ENCODE data around the gene OGFR. TPM values are rescaled to one million over a fixed set of nuclear protein-coding genes. Genes with fewer than 3 reads are reported as not detected.

OGFR gene
- total RNA-seq, 6 experiments from 2014 or later = 40.7 to 48.1 (median 47.0) TPM

DNA sequence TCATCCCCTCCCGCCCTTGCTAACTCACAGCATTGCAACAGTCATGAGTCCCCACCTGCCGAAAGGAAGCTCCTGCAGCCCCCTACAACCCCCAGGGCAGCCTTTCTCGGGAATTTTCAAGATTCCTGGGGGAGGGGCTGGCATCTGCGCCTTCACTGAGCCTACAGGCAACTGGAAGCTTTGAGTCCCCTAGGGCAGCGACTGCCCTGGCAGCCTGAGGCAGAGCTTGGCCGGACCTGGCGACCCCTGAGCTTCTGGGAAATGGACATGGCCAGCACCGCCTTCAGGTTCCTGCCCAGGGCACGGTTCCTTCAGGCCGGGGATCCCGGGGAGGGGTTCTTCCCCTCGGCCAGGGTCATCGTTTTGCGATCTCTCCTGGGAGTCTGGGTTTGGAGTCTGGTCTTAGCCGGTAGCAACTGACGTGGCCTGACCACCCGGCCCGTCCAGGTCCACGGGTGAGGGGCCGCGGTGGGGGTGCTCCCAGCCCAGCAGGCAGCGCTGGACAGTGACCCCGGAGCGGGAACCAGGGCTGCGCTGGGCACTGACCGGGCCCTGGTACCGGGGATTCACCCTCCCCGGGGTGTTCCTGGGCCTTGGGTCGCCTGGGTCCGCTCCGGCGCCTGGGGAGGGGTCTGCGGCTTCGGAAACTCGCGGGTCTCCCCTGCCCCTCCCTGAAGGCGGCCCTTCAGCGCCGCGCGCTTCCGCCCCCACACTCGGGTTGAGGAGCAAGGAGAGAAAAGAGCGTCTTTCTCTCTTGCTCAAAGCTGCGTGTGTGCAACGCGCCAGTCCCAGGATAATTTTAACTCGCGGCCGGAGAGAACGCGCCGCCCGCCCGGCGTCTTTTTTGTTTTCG, 11.6 kb downstream of the OGFR start:
- peaks cover 0 to 6% (median under 1%) of the 10 kb centered on the region in 4 donors for H3K4me1 ChIP-seq
- H3K27ac ChIP-seq = no peak overlapping the region
- no peaks in the 10 kb centered on the region for H3K27me3 ChIP-seq
- H3K9me3 ChIP-seq = no peaks in the 10 kb centered on the region
- intact Hi-C loops (cut with DNase I) = no loop called here
- no peak for TF ChIP-seq POLR2A (IDR thresholded peaks at IDR 0.05)
- TF ChIP-seq, protein P1, sequence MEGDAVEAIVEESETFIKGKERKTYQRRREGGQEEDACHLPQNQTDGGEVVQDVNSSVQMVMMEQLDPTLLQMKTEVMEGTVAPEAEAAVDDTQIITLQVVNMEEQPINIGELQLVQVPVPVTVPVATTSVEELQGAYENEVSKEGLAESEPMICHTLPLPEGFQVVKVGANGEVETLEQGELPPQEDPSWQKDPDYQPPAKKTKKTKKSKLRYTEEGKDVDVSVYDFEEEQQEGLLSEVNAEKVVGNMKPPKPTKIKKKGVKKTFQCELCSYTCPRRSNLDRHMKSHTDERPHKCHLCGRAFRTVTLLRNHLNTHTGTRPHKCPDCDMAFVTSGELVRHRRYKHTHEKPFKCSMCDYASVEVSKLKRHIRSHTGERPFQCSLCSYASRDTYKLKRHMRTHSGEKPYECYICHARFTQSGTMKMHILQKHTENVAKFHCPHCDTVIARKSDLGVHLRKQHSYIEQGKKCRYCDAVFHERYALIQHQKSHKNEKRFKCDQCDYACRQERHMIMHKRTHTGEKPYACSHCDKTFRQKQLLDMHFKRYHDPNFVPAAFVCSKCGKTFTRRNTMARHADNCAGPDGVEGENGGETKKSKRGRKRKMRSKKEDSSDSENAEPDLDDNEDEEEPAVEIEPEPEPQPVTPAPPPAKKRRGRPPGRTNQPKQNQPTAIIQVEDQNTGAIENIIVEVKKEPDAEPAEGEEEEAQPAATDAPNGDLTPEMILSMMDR (IDR thresholded peaks at IDR 0.05) = no peak
- DNase-seq (no peak), ATAC-seq (no peak)
- H3K4me3 ChIP-seq = no peak overlapping the region
- WGBS (ENCODE audit: insufficient coverage, low coverage, low lambda C conversion rate, missing lambda C conversion rate) = 1% methylated on average over 16 of the region's 57 CpGs
- H3K36me3 ChIP-seq = peaks cover 0 to 18% (median 12%) of the 10 kb centered on the region in 4 donors

DNA sequence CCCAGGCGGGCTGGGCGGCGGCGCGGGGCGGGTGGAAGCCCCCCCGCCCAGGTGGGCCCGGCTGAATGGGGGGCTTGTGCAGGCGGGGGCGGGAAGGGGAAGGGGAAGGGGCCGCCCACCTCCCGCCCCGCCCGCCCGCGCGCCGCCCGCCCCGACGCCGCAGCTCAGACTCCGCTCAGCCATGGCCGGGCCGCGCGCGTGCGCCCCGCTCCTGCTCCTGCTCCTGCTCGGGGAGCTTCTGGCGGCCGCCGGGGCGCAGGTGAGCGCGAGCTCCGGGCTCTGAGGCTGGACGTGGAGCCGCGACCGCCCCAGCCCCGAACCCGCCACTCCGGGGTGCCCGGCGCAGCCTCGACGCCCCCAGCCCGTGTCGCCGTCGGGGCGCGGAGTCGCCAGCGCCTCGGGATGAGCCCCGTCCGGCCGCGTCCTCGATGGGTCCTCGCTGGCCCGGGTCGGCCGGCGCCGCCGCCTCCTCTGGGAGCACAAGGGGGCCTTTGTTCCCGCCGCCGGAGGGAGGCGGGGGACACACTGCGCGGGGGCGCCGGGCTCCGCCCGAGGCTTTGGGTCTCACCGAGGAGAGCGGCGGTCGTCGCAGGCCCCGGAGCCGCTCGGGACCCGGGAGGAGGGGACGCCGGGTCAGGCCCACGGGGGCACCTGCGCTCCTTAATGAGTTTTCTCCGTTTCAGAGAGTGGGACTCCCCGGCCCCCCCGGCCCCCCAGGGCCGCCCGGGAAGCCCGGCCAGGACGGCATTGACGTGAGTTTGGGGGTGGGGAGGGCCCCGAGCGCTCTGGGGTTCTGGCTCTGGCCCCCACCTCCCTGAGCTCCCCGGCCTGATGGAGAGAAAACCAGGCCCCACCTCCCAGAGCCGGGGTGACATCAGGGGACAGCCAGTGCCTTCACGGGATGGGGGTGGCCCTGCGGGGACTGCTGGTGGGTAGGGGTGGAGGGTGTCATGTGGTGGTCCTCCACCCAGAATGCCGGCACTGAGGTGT, 12.5 kb downstream of the OGFR start, which contains the start of gene COL9A3:
Gene COL9A3, plus strand, starts transcription at position 167 of the 990 bp plus-strand sequence. Its CDS starts 15 bp downstream, at position 182.
- DNase-seq (no peak), ATAC-seq (no peak)
- intact Hi-C loops (cut with DNase I) = no loop called here
- no peak within 1 kb of the TSS for H3K27ac ChIP-seq
- no peak within 1 kb of the TSS for H3K4me3 ChIP-seq
- TF ChIP-seq POLR2A (IDR thresholded peaks at IDR 0.05) = no peak
- TF ChIP-seq, protein P1 (IDR thresholded peaks at IDR 0.05) = no peak
- peaks cover 0 to 6% (median under 1%) of the 10 kb centered on the region in 4 donors for H3K4me1 ChIP-seq
- H3K9me3 ChIP-seq = no peaks in the 10 kb centered on the region
- peaks cover 0 to 8% (median 4%) of the 10 kb centered on the region in 4 donors for H3K36me3 ChIP-seq
- no peaks in the 10 kb centered on the region for H3K27me3 ChIP-seq
- under 1% methylated on average over 26 of the region's 108 CpGs for WGBS (ENCODE audit: insufficient coverage, low coverage, low lambda C conversion rate, missing lambda C conversion rate)

DNA sequence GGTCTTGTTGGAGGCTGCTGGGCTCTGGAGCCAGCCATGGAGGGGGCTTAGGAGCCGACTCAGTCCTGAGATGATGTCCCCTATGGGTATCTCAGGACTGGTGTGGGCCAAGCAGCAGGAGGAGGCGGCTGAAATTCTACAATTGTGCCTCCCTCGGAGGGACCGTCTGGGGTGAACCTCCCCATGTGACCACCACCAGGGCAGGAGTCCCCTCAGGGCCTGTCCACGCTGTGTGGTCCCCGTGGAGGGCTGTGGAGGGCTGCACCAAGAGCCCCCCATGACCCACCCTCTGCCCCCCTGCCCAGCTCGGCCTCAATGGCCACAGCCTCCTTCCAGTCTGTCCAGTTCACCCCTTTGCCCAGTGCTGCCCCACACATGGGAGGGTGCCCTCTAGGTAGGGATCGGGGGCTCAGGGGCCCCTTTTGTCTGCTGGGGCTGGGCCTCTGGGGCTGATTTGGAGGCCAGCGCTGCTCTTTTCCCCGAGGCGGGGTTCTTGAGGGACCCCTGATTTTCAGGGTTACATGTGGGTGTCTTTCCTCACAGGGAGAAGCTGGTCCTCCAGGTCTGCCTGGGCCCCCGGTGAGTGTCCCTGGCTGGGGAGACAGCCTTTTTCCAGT, 13.4 kb downstream of the OGFR start:
- no peak overlapping the region for H3K4me3 ChIP-seq
- H3K4me1 ChIP-seq = peaks cover 0 to 6% (median under 1%) of the 10 kb centered on the region in 4 donors
- ATAC-seq = no peak
- H3K27ac ChIP-seq = no peak overlapping the region
- no peaks in the 10 kb centered on the region for H3K36me3 ChIP-seq
- TF ChIP-seq, protein P1 (IDR thresholded peaks at IDR 0.05) = no peak
- TF ChIP-seq POLR2A (IDR thresholded peaks at IDR 0.05) = no peak
- intact Hi-C loops (cut with DNase I) = no loop called here
- DNase-seq = no peak
- WGBS (ENCODE audit: insufficient coverage, low coverage, low lambda C conversion rate, missing lambda C conversion rate) = no CpG with 5 or more reads among the region's 12 CpGs
- no peaks in the 10 kb centered on the region for H3K27me3 ChIP-seq
- no peaks in the 10 kb centered on the region for H3K9me3 ChIP-seq
